Suprapubic skin (tissue), 4 donors: ENCODE measurements around the gene ARID1B. TPM values are rescaled to one million over a fixed set of nuclear protein-coding genes. Genes with fewer than 3 reads are reported as not detected.

ENCODE experiments used
- DNase-seq, 2 donors: peaks; one replicate each; pipeline ENCODE4 v3.0.0-alpha.2; 2019; ENCODE audit warnings: low spot score in 2 of 2
- H3K27ac ChIP-seq: fragments of 200-600 bp; sonication (generic); one replicate; pipeline ENCODE4 v1.5.1; 2019
- H3K27me3 ChIP-seq: fragments of 200-600 bp; sonication (generic); one replicate; pipeline ENCODE4 v1.5.1; 2019
- H3K36me3 ChIP-seq: fragments of 200-600 bp; sonication (generic); one replicate; pipeline ENCODE4 v1.5.1; 2019
- H3K4me1 ChIP-seq: fragments of 200-600 bp; sonication (generic); one replicate; pipeline ENCODE4 v1.5.1; 2019
- H3K4me3 ChIP-seq: fragments of 200-600 bp; sonication (generic); one replicate; pipeline ENCODE4 v1.5.1; 2019; ENCODE audit warnings: mild to moderate bottlenecking
- H3K9me3 ChIP-seq: fragments of 200-600 bp; sonication (generic); one replicate; pipeline ENCODE4 v1.5.1; 2019
- EP300 ChIP-seq: sonication (generic); formaldehyde crosslinking; IDR thresholded peaks from one replicate; pipeline ENCODE4 v1.6.1; 2017; ENCODE audit warnings: antibody characterized with exemption
- POLR2A ChIP-seq, 2 donors: fragments of 450-650 bp; IDR thresholded peaks; one replicate each; pipeline ENCODE4 v1.6.1; 2017; ENCODE audit warnings: antibody characterized with exemption in 2 of 2, mild to moderate bottlenecking in 2 of 2, moderate library complexity in 2 of 2
- POLR2AphosphoS5 ChIP-seq, 3 donors: sonication (generic); formaldehyde crosslinking; IDR thresholded peaks; one replicate each; pipeline ENCODE4 v1.6.1; 2017; ENCODE audit warnings: antibody characterized with exemption in 3 of 3
- WGBS: methylation state at CpG from one replicate; pipeline ENCODE4 v1.1.5; 2018; 5-methylcytosine and 5-hydroxymethylcytosine counted together
- total RNA-seq, 4 donors: library from RNA; depleted of rRNA; stranded (reverse); fragments of >200 nt; gene quantifications; one replicate each; pipeline ENCODE4 v1.1.0, GENCODE V29; 2016
- TF ChIP-seq, protein P1 (sequence below), 2 donors: fragments of 200-600 bp in 1 of 2; fragments of 450-650 bp in 1 of 2; sonication (generic) in 1 of 2; IDR thresholded peaks; one replicate each; pipeline ENCODE4 v1.5.1; 2016 to 2019; ENCODE audit warnings: antibody characterized with exemption in 2 of 2, mild to moderate bottlenecking in 1 of 2, moderate library complexity in 1 of 2

The ARID1B gene
- total RNA-seq, 4 donors from 2014 or later: 102 to 233 (median 129) TPM

DNA sequence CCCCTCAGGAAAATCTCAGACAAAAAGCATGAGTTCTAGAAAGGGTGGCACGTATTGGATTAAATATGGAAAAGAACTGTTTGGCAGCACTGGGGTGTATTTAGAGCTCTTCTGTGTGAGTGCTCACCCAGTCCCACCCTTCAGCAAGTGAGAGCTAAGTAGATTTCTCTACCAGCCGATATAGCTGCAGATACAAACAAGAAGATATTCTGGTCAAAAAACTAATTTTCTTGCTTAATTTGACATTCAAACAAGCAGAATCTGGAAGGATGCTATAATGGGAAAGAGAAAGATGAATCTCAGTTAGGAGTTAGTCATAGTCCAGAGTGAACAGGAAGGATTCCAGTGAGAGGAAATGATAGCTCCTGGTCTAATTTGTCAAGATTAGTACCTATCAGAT is 314.1 kb downstream of the ARID1B start:
- Histone ChIP-seq H3K36me3 (peaks cover 16% of the 10 kb centered on the region), H3K27ac (no peak overlapping the region), H3K4me1 (peaks cover 4% of the 10 kb centered on the region), H3K27me3 (no peaks in the 10 kb centered on the region), H3K4me3 (no peak overlapping the region), H3K9me3 (no peaks in the 10 kb centered on the region)
- TF ChIP-seq POLR2AphosphoS5 (IDR thresholded peaks at IDR 0.05): no peak
- TF ChIP-seq POLR2A (IDR thresholded peaks at IDR 0.05): no peak
- TF ChIP-seq EP300: no peak
- TF ChIP-seq, protein P1, sequence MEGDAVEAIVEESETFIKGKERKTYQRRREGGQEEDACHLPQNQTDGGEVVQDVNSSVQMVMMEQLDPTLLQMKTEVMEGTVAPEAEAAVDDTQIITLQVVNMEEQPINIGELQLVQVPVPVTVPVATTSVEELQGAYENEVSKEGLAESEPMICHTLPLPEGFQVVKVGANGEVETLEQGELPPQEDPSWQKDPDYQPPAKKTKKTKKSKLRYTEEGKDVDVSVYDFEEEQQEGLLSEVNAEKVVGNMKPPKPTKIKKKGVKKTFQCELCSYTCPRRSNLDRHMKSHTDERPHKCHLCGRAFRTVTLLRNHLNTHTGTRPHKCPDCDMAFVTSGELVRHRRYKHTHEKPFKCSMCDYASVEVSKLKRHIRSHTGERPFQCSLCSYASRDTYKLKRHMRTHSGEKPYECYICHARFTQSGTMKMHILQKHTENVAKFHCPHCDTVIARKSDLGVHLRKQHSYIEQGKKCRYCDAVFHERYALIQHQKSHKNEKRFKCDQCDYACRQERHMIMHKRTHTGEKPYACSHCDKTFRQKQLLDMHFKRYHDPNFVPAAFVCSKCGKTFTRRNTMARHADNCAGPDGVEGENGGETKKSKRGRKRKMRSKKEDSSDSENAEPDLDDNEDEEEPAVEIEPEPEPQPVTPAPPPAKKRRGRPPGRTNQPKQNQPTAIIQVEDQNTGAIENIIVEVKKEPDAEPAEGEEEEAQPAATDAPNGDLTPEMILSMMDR (IDR thresholded peaks at IDR 0.05): no peak
- DNase-seq: no peak
- WGBS: 84% methylated on average over 2 of the region's 2 CpGs

DNA sequence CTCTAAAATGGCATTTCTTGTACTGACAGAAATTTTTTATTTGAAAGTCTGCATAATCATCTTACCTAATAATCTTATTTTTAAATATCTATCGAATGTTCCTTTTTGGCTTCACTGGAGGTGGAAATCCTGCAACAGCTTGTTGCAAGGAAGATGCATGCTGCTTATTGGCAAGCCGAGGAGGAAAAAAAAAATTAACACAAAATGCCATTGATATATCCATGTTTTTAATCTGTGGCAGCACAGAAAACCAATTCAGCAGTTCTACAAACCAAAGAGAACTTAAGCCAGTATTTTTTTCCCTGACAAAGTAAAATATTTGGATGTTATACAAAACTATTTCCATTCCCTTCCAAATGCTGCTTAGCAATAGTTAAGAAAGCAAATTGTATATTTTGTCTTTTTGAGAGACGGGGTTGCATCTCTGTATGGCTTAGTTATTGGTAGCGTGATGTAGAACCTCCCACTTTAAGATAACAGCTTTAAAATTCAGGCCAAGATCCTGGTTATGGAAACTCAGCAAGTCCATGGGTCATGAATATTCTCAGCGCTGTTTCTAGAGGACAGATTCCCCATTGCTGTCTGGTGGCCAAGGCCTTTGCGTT is 314.8 kb downstream of the ARID1B start:
- no peak overlapping the region for H3K4me3 ChIP-seq
- 69% methylated on average over 6 of the region's 6 CpGs for WGBS
- H3K36me3 ChIP-seq: peaks cover 16% of the 10 kb centered on the region
- H3K27ac ChIP-seq: no peak overlapping the region
- peaks cover 4% of the 10 kb centered on the region for H3K4me1 ChIP-seq
- TF ChIP-seq, protein P1 (IDR thresholded peaks at IDR 0.05): no peak
- TF ChIP-seq POLR2A (IDR thresholded peaks at IDR 0.05) (no peak), POLR2AphosphoS5 (IDR thresholded peaks at IDR 0.05) (no peak), EP300 (no peak)
- no peak for DNase-seq
- no peaks in the 10 kb centered on the region for H3K27me3 ChIP-seq
- H3K9me3 ChIP-seq: no peaks in the 10 kb centered on the region

DNA sequence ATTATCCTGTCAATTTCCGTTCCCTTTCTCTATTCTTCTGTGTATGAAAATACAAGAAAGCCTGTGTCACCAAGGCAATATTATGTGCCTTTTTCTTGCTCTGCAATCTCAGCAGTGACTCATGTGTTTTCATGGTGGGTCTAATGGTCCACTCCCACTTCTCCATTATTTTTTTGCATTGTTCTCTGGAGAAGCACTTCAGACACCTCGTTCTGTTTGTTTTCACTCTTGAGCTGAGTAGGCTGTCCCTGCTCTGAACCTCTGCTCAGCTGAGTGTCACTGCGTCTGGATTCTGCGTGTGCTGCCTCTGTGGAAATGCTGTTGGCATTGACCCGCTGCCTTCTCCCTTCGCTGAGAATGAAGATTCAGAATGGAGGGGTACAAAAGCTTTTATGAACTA is 315.6 kb downstream of the ARID1B start:
- DNase-seq: no peak
- peaks cover 4% of the 10 kb centered on the region for H3K4me1 ChIP-seq
- 83% methylated on average over 6 of the region's 6 CpGs for WGBS

DNA sequence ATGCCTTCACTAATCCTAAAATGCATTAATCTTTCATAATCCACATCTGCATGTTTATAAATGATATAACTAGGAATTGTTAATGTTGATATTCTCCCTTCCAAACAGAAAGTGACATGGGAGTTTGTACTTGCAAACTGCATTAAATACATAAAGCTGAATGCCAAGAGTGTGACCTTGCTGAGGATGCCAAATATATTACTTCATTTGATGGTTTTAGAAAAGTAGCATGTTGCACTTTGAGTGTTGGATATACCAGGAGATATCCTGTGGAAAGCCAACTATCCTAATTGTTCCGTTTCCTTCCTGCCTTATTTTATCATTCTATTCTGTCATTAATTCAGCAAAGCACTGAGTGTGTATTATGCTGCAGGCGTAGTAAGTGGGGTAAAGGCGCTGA is 316.4 kb downstream of the ARID1B start:
- Histone ChIP-seq H3K4me3 (no peak overlapping the region), H3K27me3 (no peaks in the 10 kb centered on the region), H3K9me3 (no peaks in the 10 kb centered on the region), H3K36me3 (peaks cover 12% of the 10 kb centered on the region), H3K4me1 (peaks cover 4% of the 10 kb centered on the region), H3K27ac (no peak overlapping the region)
- no peak for DNase-seq
- TF ChIP-seq POLR2AphosphoS5 (IDR thresholded peaks at IDR 0.05) (no peak), POLR2A (IDR thresholded peaks at IDR 0.05) (no peak), EP300 (no peak)
- TF ChIP-seq, protein P1 (IDR thresholded peaks at IDR 0.05): no peak
- 96% methylated on average over 3 of the region's 3 CpGs for WGBS

More for the DNA sequence above, 315.6 kb downstream of the ARID1B start:
- Histone ChIP-seq H3K4me3 (no peak overlapping the region), H3K27me3 (no peaks in the 10 kb centered on the region), H3K27ac (no peak overlapping the region), H3K36me3 (peaks cover 12% of the 10 kb centered on the region), H3K9me3 (no peaks in the 10 kb centered on the region)
- TF ChIP-seq POLR2A (IDR thresholded peaks at IDR 0.05) (no peak), POLR2AphosphoS5 (IDR thresholded peaks at IDR 0.05) (no peak), EP300 (no peak)
- TF ChIP-seq, protein P1 (IDR thresholded peaks at IDR 0.05): no peak

DNA sequence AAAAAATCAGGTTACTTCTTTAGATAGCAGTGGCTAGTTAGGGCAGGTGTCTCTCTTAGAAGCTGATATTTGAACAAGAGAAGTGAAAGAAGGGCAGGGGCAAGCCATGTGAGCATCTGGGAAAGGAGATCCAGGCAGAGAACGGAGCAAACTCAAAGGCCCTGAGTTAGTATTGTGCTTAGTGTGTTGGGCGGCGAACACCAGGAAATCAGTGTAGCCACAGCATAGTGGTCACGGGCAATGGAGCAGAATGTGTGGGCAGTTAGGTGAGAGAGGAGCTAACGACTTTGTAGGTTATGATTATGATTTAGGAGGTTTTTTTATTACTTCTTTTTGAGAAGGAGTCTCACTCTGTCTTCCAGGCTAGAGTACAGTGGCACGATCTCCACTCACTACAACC is 316.9 kb downstream of the ARID1B start:
- Histone ChIP-seq H3K9me3 (no peaks in the 10 kb centered on the region), H3K4me1 (peaks cover 4% of the 10 kb centered on the region), H3K4me3 (no peak overlapping the region), H3K36me3 (peaks cover 12% of the 10 kb centered on the region), H3K27me3 (no peaks in the 10 kb centered on the region), H3K27ac (no peak overlapping the region)
- 97% methylated on average over 6 of the region's 6 CpGs for WGBS
- no peak for DNase-seq
- TF ChIP-seq EP300 (no peak), POLR2AphosphoS5 (IDR thresholded peaks at IDR 0.05) (no peak), POLR2A (IDR thresholded peaks at IDR 0.05) (no peak)
- TF ChIP-seq, protein P1 (IDR thresholded peaks at IDR 0.05): no peak
